Adipocyte (in vitro differentiated cells): ENCODE data around the gene EML4.
A peak's percentile ranks its signal among the peaks of the same experiment; 100 is the strongest.

Source experiments
- DNase-seq: peaks from one replicate; pipeline ENCODE4 v3.0.0-alpha.2; 2015; ENCODE audit warnings: low read depth
- H3K27me3 ChIP-seq: replicated peaks from 2 replicates; pipeline ENCODE4 v1.7.0; 2013; ENCODE audit warnings: mild to moderate bottlenecking, low read length, moderate library complexity; ENCODE audit not compliant: control insufficient read depth, insufficient read depth
- H3K36me3 ChIP-seq: 2 replicates; pipeline ENCODE4 v1.7.0; 2013; ENCODE audit warnings: low read length, mild to moderate bottlenecking, moderate library complexity; ENCODE audit not compliant: control insufficient read depth, insufficient read depth, severe bottlenecking
- H3K4me1 ChIP-seq: 2 replicates; pipeline ENCODE4 v1.7.0; 2013; ENCODE audit warnings: mild to moderate bottlenecking, low read length, moderate library complexity; ENCODE audit not compliant: control insufficient read depth, insufficient read depth
- H3K4me3 ChIP-seq: 2 replicates; pipeline ENCODE4 v1.7.0; 2013; ENCODE audit warnings: mild to moderate bottlenecking, low read length, moderate library complexity
- H3K9ac ChIP-seq: 2 replicates; pipeline ENCODE4 v1.7.0; 2013; ENCODE audit warnings: mild to moderate bottlenecking, low read length, moderate library complexity
- H3K9me3 ChIP-seq: 2 replicates; pipeline ENCODE4 v1.7.0; 2013; ENCODE audit warnings: mild to moderate bottlenecking, low read length, moderate library complexity; ENCODE audit not compliant: control insufficient read depth

The EML4 gene

GRCh38 chr2:42298132-42298531 is 129.0 kb downstream of the EML4 start:
- Histone ChIP-seq H3K4me3 (no peak overlapping the region), H3K9me3 (no peaks in the 10 kb centered on the region), H3K36me3 (peaks cover 36% of the 10 kb centered on the region), H3K9ac (no peak overlapping the region), H3K27me3 (no peaks in the 10 kb centered on the region), H3K4me1 (no peaks in the 10 kb centered on the region)
- DNase-seq: peak; percentile 17

DNA sequence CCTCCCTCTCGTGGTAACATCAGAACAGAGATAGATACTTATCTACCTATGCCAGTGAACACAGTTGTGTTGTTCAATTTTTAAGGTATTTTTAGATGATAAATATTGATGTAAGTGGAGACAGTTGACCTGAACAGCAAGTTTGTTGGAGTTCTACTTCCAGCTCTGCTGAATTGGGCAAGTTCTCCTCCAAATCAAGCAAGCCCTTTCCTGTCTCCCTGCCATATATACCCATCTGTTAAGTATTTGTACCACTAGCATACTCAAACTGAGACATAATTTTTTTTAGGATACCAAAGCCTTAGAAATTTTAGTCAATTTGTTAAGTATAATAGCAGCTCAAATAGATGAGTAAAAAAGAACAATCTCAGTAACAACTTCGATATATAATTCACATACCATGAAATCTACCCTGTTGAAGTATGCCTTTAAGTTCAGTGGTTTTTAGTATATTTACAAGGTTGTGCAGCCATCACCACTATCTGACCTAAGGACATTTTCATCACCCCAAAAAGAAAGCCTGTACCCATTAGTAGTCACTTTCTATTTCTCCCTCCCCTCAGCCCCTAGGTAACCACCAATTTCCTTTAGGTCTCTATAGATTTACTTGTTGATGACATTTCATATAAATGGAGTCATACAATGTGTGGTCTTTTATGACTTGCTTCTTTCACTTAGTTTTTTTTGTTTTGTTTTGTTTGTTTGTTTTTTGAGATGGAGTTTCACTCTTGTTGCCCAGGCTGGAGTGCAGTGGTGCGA is 130.0 kb downstream of the EML4 start:
- no peaks in the 10 kb centered on the region for H3K4me1 ChIP-seq
- DNase-seq: no peak
- H3K9ac ChIP-seq: no peak overlapping the region
- H3K27me3 ChIP-seq: no peaks in the 10 kb centered on the region
- H3K36me3 ChIP-seq: peaks cover 42% of the 10 kb centered on the region
- H3K4me3 ChIP-seq: no peak overlapping the region
- H3K9me3 ChIP-seq: no peaks in the 10 kb centered on the region

DNA sequence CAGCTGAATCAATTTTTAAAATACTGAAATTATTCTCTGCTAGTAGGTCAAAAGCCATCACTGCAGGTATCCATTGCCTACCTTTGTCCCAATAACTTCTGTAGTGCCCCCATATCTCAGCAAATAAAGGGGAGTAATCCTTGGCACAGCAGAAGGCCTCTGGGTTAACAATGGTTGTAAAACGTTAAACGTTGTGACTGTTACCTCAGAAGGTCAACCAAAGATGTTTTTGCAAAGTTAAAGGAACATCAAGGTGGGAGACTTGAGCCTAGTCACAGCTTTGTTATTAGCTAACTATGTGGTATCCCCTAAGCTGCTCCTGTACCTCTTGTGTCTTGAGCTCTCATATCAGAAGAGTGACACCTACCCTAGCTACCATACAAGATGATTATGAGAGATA is 131.4 kb downstream of the EML4 start:
- Histone ChIP-seq H3K27me3 (no peaks in the 10 kb centered on the region), H3K4me1 (no peaks in the 10 kb centered on the region), H3K9ac (no peak overlapping the region), H3K9me3 (no peaks in the 10 kb centered on the region), H3K4me3 (no peak overlapping the region), H3K36me3 (peaks cover 46% of the 10 kb centered on the region)
- DNase-seq: no peak

DNA sequence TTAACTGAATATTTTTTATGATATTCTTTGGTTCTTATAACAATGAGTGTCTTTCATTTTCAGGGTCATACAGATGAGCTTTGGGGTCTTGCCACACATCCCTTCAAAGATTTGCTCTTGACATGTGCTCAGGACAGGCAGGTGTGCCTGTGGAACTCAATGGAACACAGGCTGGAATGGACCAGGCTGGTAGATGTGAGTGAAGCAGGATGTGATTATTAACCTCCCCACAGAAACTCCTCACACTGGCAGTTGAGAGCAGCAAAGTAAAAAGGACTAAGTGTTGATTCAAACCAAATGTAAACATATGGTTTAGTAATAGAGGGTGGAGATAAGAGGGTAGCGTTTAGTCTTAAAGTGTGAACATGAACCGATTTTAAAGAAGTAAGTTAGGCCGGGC is 134.1 kb downstream of the EML4 start:
- Histone ChIP-seq H3K9me3 (no peaks in the 10 kb centered on the region), H3K4me3 (no peak overlapping the region), H3K36me3 (peaks cover 30% of the 10 kb centered on the region), H3K9ac (no peak overlapping the region), H3K4me1 (no peaks in the 10 kb centered on the region), H3K27me3 (no peaks in the 10 kb centered on the region)
- DNase-seq: no peak

- Histone ChIP-seq H3K4me3 (no peak overlapping the region), H3K27me3 (no peaks in the 10 kb centered on the region), H3K9me3 (no peaks in the 10 kb centered on the region), H3K9ac (no peak overlapping the region), H3K4me1 (no peaks in the 10 kb centered on the region), H3K36me3 (peaks cover 38% of the 10 kb centered on the region)
- DNase-seq: no peak
Observed at GRCh38 chr2:42304059-42304713, 135.0 kb downstream of the EML4 start.

DNA sequence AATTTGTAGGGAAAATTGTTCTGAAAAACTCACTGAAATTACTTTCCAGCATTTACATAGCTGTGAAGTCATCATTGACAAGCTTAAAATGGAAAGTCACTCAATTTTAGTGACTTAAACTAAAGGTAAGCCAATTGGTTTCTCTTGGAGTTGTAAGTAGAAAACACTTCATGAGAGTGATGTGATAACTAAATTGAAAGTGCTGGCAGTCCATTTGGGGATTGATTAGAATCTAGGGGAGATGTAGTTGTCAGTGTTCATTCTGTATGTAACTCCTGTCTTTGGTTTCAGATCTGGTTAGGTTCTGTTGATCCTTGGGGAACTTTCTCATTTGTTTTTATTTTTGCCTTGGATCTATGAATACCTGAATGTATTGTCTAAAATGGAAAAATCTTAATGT is 138.0 kb downstream of the EML4 start:
- Histone ChIP-seq H3K4me1 (no peaks in the 10 kb centered on the region), H3K27me3 (no peaks in the 10 kb centered on the region), H3K9me3 (no peaks in the 10 kb centered on the region), H3K9ac (no peak overlapping the region), H3K4me3 (no peak overlapping the region), H3K36me3 (peaks cover 40% of the 10 kb centered on the region)
- no peak for DNase-seq

- Histone ChIP-seq H3K9ac (no peak overlapping the region), H3K4me1 (peaks cover under 1% of the 10 kb centered on the region), H3K27me3 (no peaks in the 10 kb centered on the region), H3K4me3 (no peak overlapping the region), H3K36me3 (peaks cover 24% of the 10 kb centered on the region), H3K9me3 (no peaks in the 10 kb centered on the region)
- no peak for DNase-seq
Observed at GRCh38 chr2:42309366-42309765, 140.2 kb downstream of the EML4 start.

GRCh38 chr2:42310007-42310515 is 140.9 kb downstream of the EML4 start:
- Histone ChIP-seq H3K9ac (no peak overlapping the region), H3K9me3 (no peaks in the 10 kb centered on the region), H3K27me3 (no peaks in the 10 kb centered on the region), H3K4me3 (no peak overlapping the region), H3K4me1 (peaks cover 6% of the 10 kb centered on the region), H3K36me3 (peaks cover 17% of the 10 kb centered on the region)
- DNase-seq: no peak

- no peak overlapping the region for H3K9ac ChIP-seq
- no peaks in the 10 kb centered on the region for H3K9me3 ChIP-seq
- DNase-seq: no peak
- no peaks in the 10 kb centered on the region for H3K27me3 ChIP-seq
- H3K36me3 ChIP-seq: peaks cover 20% of the 10 kb centered on the region
- H3K4me1 ChIP-seq: peaks cover 13% of the 10 kb centered on the region
- no peak overlapping the region for H3K4me3 ChIP-seq
Observed at GRCh38 chr2:42312106-42312505, 143.0 kb downstream of the EML4 start.

GRCh38 chr2:42314892-42315468 is 145.8 kb downstream of the EML4 start:
- H3K4me3 ChIP-seq: no peak overlapping the region
- peak; percentile 90 for DNase-seq
- H3K4me1 ChIP-seq: peaks cover 13% of the 10 kb centered on the region
- peaks cover 19% of the 10 kb centered on the region for H3K36me3 ChIP-seq
- H3K9me3 ChIP-seq: no peaks in the 10 kb centered on the region
- H3K27me3 ChIP-seq: no peaks in the 10 kb centered on the region
- H3K9ac ChIP-seq: no peak overlapping the region

DNA sequence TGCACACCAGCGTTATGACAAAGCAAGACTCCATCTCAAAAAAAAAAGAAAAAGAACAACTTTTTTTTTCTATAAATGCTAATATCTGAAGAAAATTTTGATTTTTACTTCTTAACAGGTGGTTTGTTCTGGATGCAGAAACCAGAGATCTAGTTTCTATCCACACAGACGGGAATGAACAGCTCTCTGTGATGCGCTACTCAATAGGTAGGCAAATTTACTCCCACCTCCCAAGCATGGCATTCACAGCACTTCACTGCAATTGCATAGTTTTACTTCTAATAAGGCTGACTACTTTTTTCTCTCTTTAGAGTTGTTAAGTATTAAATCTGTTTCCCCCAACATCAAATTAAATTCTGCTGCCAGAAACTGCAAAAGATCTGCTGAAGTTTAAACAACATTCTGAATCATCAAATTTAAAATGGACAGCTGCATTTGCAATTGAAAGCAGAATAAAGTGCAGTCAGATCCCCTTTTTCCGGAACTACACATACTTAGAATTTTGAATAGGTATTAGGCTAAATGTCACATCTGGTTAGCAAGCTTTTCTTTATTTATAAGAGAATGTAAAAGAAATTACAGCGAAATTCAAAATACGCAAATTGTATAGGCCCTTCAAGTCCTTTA is 146.8 kb downstream of the EML4 start:
- Histone ChIP-seq H3K9me3 (no peaks in the 10 kb centered on the region), H3K4me3 (no peak overlapping the region), H3K36me3 (peaks cover 18% of the 10 kb centered on the region), H3K27me3 (no peaks in the 10 kb centered on the region), H3K4me1 (peaks cover 13% of the 10 kb centered on the region), H3K9ac (no peak overlapping the region)
- no peak for DNase-seq
